ENCODE data around the gene ATF6B.

ATF6B gene

GRCh38 chr6:32107406-32107805, 20.6 kb downstream of the ATF6B start:
- DNase-seq (ENCODE audit: low read depth) = no peak

- DNase-seq (ENCODE audit: low read depth) = no peak
These were observed 22.6 kb downstream of the ATF6B start for GRCh38 chr6:32105433-32105832.

- DNase-seq (ENCODE audit: low read depth) = no peak
These were observed 25.8 kb downstream of the ATF6B start for GRCh38 chr6:32102255-32102654.

- DNase-seq (ENCODE audit: low read depth) = peak; percentile 45
These were observed 27.8 kb downstream of the ATF6B start for GRCh38 chr6:32100251-32100650.

GRCh38 chr6:32097364-32097763, 30.7 kb downstream of the ATF6B start:
- DNase-seq (ENCODE audit: low read depth) = no peak

GRCh38 chr6:32096394-32097258, 31.4 kb downstream of the ATF6B start:
- DNase-seq (ENCODE audit: low read depth) = no peak

- DNase-seq (ENCODE audit: low read depth) = no peak
These were observed 32.0 kb downstream of the ATF6B start for GRCh38 chr6:32096087-32096393.

- no peak for DNase-seq (ENCODE audit: low read depth)
These were observed 32.5 kb downstream of the ATF6B start for GRCh38 chr6:32095338-32096086.

GRCh38 chr6:32092760-32093497, 35.1 kb downstream of the ATF6B start:
- peak; percentile 77 for DNase-seq (ENCODE audit: low read depth)

- DNase-seq (ENCODE audit: low read depth) = no peak
These were observed 38.8 kb downstream of the ATF6B start for GRCh38 chr6:32089082-32089828.

- DNase-seq (ENCODE audit: low read depth) = no peak
These were observed 39.5 kb downstream of the ATF6B start for GRCh38 chr6:32088487-32089049.

GRCh38 chr6:32087574-32088486, 40.2 kb downstream of the ATF6B start:
- DNase-seq (ENCODE audit: low read depth) = peak; percentile 77

GRCh38 chr6:32086661-32087573, 41.1 kb downstream of the ATF6B start:
- DNase-seq (ENCODE audit: low read depth) = peak; percentile 76

- no peak for DNase-seq (ENCODE audit: low read depth)
These were observed 42.1 kb downstream of the ATF6B start for GRCh38 chr6:32085759-32086459.

- DNase-seq (ENCODE audit: low read depth) = no peak
These were observed 43.3 kb downstream of the ATF6B start for GRCh38 chr6:32084780-32085179.

GRCh38 chr6:32083812-32084768, 44.0 kb downstream of the ATF6B start:
- no peak for DNase-seq (ENCODE audit: low read depth)

GRCh38 chr6:32082935-32083334, 45.1 kb downstream of the ATF6B start:
- peak; percentile 81 for DNase-seq (ENCODE audit: low read depth)

GRCh38 chr6:32082478-32082877, 45.6 kb downstream of the ATF6B start:
- DNase-seq (ENCODE audit: low read depth) = no peak

All from iris pigment epithelial cell (primary cell).